Right forelimb (tissue), 1 donor: ENCODE results near the gene LRMDA.

ENCODE experiments used
- DNase-seq: peaks from one replicate; pipeline ENCODE4 v3.0.0-alpha.2; 2018

LRMDA gene

GRCh38 chr10:76195654-76196390 is 764.4 kb downstream of the LRMDA start:
- no peak for DNase-seq

- DNase-seq = no peak
Observed at GRCh38 chr10:76197293-76197692, 765.9 kb downstream of the LRMDA start.

DNA sequence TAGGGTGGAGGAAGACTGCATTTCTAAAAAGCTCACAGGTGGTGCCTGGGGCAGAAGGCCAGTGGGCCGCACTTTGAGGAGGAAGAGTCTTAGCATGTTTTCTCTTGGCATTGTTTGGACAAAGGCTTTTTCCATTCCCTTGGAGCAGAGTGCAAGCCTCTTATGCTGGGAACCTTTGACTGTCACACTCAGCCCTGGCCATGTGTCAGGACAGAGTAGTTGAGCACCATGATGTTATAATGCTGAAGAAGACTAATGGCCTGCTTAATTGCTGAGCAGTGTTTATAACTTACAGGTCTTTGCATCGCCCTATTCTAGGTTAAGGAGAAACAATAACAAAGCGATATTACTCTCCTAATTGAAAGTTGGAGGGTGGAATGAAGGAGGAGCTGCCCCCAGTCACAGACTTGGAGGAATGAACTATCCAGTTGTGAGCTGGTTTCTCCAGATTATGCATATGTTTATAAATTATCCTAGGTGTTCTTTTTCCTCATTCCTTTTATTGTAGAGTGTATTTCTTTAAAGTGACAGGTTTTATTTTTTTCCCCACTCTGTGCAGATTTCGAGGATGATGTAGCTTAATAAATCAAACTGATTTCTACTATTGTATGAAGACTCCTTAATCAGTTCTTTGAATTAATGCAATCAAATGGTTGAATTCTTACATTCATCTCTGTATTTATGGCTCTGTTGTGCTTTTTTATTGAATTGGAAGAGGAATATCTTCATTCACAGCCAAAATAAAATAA is 767.0 kb downstream of the LRMDA start:
- no peak for DNase-seq

DNA sequence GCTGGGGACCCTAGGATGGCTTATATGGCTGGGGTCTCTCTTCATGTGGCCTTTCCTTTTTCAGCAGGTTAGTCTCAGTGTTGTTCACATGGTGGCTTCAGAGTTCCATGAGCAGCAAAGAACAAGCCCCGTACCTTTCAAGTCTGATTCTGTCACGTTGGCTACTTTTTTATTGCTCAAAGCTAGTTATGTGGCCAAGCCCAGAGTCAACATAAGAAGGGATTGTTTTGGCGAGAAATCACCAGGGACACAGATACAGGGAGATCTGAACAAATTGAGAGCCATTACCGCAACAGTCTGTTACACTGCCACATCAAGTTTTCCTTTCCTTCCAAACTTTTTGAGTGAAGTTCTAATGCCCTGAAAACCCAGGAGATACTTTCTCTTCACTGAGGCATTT is 770.5 kb downstream of the LRMDA start:
- no peak for DNase-seq

GRCh38 chr10:76202777-76203176 is 771.4 kb downstream of the LRMDA start:
- DNase-seq = no peak

DNA sequence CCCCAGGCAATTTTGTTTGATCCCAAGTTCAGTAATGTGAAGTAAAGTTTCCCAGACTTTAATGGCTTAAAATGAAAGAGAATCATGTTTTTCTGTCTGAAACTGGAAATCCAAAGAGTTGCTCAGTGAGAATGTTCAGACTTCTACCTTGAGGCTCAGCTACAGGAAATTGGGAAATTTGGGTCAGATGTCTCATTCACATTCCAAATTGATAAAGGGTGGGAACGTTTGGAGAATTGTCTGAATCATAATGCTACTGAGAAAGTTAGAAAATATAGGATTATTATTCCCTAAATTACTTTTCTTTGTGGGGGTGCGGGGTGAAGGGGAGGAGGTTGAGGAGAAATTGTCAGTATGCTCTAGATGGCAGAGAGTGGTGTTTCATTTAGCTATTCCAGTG is 773.9 kb downstream of the LRMDA start:
- DNase-seq = no peak

DNA sequence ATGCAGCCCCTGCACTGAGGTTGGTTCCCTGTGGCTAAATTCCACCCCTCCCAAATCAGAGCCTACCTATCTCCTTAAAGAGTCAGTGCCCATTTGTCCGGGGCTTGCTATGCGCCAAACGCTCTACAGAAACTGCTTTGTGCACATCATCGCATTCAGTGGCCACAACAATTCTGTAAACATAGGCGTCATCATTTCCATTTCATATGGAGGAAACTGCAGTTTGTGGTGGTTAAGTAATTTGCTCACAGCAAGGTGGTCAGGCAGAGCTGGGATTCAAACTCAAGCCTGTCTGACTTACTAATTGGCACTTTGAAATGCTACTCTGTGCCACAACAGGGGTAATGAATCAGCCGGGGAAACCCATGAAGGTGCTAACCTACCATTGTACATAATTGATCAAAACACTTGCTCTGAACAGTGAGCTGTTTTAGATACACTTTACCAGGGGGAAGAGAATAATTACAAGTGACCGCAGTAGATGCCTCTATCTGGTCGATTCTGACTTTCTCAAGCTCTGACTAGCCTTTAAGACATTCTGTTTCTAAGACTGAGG is 775.5 kb downstream of the LRMDA start:
- DNase-seq = no peak

GRCh38 chr10:76209135-76209534 is 777.7 kb downstream of the LRMDA start:
- DNase-seq = no peak

DNA sequence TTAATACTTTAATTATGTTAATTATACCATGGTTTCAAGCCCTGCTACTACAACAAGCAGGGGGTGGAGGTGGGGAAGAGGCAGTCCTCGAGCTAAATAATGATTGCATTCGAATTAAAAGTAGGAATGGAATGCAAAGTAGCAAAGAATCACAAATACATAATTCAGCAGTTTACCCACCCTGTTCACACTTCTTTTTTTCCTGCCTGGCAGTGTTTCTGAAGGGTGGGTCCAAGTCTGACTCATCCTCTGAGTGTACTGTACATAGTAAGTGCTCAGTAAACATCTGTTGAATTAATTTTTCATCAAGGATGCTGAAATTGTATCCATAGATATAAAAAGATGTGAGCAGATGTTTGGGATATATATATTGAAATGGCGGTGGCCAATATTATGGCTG is 778.8 kb downstream of the LRMDA start:
- no peak for DNase-seq

- no peak for DNase-seq
Observed at GRCh38 chr10:76211691-76212090, 780.3 kb downstream of the LRMDA start.

GRCh38 chr10:76213876-76214275 is 782.5 kb downstream of the LRMDA start:
- DNase-seq = no peak

- DNase-seq = no peak
Observed at GRCh38 chr10:76218035-76218434, 786.6 kb downstream of the LRMDA start.

GRCh38 chr10:76229341-76229740 is 797.9 kb downstream of the LRMDA start:
- no peak for DNase-seq

GRCh38 chr10:76230921-76231285 is 799.5 kb downstream of the LRMDA start:
- DNase-seq = no peak

DNA sequence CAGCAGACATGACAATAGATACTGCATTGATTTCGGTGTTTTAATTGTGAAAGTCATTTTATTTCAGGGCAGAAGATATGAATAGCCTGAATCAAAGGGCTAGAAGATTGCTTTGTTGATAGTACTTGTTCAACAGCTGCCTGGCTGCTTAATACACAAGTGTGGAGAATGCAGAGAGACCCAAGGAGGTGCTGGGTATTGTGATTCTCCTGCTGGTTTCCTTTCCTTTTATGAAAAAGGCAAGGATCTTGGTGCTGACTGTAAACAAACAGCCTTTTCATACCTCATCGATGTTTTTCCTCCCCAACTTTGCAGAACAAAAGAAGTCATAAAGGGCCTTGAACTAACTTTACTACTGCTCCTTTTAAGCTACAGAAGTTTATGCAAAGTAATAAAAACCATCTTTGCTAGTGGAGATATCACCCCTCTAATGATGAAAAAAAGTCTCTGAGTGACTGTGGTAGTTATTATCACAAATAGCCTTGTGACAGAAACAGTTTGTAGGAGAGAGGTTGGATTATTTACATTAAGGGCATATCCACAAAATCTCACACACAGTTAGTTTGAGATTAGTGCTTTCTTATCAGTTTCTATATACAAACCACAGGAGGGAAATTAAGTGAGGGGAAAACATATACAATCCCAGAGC is 800.0 kb downstream of the LRMDA start:
- no peak for DNase-seq

GRCh38 chr10:76234499-76235226 is 803.2 kb downstream of the LRMDA start:
- DNase-seq = no peak

GRCh38 chr10:76236356-76236755 is 804.9 kb downstream of the LRMDA start:
- DNase-seq = no peak

- no peak for DNase-seq
Observed at GRCh38 chr10:76242956-76243355, 811.5 kb downstream of the LRMDA start.

DNA sequence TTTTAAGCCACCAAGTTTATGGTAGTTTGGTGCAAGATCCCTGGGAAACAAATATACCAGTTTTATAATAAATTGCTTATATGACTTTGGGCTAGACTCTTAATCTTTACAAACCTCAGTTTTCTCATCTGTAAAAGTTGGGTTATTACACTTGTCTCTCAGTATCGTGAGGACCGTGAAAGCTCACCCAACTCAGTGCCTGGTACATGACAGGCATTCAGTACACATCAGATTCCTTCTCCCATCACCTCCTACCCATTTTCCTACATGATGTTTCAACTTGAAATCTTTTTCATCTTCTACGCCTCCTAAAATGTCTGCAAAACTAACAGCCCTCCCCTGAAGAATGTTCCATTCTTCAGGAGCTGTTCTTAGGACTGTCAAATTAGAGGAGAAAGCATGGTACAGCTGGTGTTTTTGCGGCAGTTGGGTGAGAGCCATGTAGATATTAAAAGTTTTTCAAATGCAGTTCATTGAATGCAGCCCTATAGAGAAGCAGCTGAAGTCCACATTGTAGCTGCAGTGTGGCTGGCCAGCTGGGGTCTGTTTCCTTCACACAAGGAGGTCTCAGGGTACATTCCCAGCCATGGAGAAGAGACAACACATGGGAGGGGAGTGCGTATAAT is 812.8 kb downstream of the LRMDA start:
- no peak for DNase-seq

GRCh38 chr10:76245951-76246495 is 814.6 kb downstream of the LRMDA start:
- no peak for DNase-seq

DNA sequence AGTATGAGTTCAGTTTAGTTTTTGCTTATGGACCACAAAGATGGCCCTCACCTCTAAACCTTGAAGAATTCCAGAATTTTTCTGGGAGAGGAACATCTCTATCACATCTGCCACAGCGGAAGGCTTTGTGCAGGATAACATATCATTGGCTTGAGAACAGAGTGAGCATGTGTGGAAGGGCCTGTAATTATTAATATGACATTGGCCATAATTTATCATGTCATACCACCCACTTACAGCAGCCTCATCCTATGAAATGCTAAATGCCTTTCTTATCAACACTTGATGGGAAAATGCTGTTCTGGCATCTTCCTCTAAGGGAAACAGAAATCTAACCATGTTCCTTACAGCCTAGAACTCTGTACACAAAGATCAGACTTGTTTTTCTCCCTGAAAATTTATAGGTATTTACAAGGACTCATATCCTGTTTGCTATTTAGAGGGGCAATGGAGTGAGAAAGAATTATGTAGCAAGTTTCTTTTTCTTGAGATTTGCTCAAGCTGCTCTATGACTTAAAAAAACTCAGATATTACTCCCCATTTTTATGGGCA is 817.3 kb downstream of the LRMDA start:
- no peak for DNase-seq
